BE2C (cell line): ENCODE data around the gene EPB41L3. TPM values are rescaled to one million over a fixed set of nuclear protein-coding genes. Genes with fewer than 3 reads are reported as not detected.

Source experiments
- DNase-seq: peaks from one replicate; pipeline ENCODE4 v3.0.0-alpha.2; 2020
- H3K27me3 ChIP-seq: fragments of 250-450 bp; sonication (Bioruptor Pico); 2 replicates; pipeline ENCODE4 v1.5.1; 2020; ENCODE audit warnings: mild to moderate bottlenecking
- H3K36me3 ChIP-seq: fragments of 250-450 bp; sonication (Bioruptor Pico); 2 replicates; pipeline ENCODE4 v1.5.1; 2020; ENCODE audit warnings: mild to moderate bottlenecking
- H3K4me1 ChIP-seq: fragments of 250-450 bp; sonication (Bioruptor Pico); 2 replicates; pipeline ENCODE4 v1.5.1; 2020
- H3K4me3 ChIP-seq: 2 replicates; pipeline ENCODE4 v1.5.1; 2011; ENCODE audit warnings: low read depth, low read length
- H3K9me3 ChIP-seq: fragments of 250-450 bp; sonication (Bioruptor Pico); 2 replicates; pipeline ENCODE4 v1.5.1; 2020
- CTCF ChIP-seq: IDR thresholded peaks from 2 replicates; pipeline ENCODE4 v1.5.1; 2012; ENCODE audit warnings: mild to moderate bottlenecking, low read depth, low read length
- polyA plus RNA-seq: library from polyadenylated mRNA; unstranded; fragments of >200 nt; gene quantifications from one replicate; pipeline ENCODE4 v1.2.1, GENCODE V29; 2012; ENCODE audit warnings: low read depth, missing spikeins; ENCODE audit not compliant: insufficient read length, insufficient read depth

The EPB41L3 gene
- 1.8 TPM for polyA plus RNA-seq

- Histone ChIP-seq H3K9me3 (no peaks in the 10 kb centered on the region), H3K27me3 (no peaks in the 10 kb centered on the region), H3K4me1 (no peaks in the 10 kb centered on the region), H3K36me3 (no peaks in the 10 kb centered on the region), H3K4me3 (no peak within 1 kb of the TSS)
- DNase-seq = no peak
- TF ChIP-seq CTCF = no peak
Measured at GRCh38 chr18:5543773-5544389, at the start of gene EPB41L3. TSS of gene EPB41L3 (minus strand) at chr18:5543997. CDS start at chr18:5489183, 54,814 bp downstream.

GRCh38 chr18:5588529-5588928 lies 44.7 kb upstream of the EPB41L3 start:
- Histone ChIP-seq H3K9me3 (no peaks in the 10 kb centered on the region), H3K36me3 (no peaks in the 10 kb centered on the region), H3K27me3 (no peaks in the 10 kb centered on the region), H3K4me3 (no peak overlapping the region), H3K4me1 (no peaks in the 10 kb centered on the region)
- no peak for DNase-seq
- TF ChIP-seq CTCF = no peak

- H3K4me1 ChIP-seq = no peaks in the 10 kb centered on the region
- no peaks in the 10 kb centered on the region for H3K36me3 ChIP-seq
- TF ChIP-seq CTCF = no peak
- H3K4me3 ChIP-seq = no peak overlapping the region
- H3K27me3 ChIP-seq = no peaks in the 10 kb centered on the region
- DNase-seq = no peak
- H3K9me3 ChIP-seq = no peaks in the 10 kb centered on the region
Measured at GRCh38 chr18:5585653-5586052, 41.9 kb upstream of the EPB41L3 start.

GRCh38 chr18:5584746-5585417 lies 41.1 kb upstream of the EPB41L3 start:
- DNase-seq = no peak
- Histone ChIP-seq H3K4me3 (no peak overlapping the region), H3K27me3 (no peaks in the 10 kb centered on the region), H3K36me3 (no peaks in the 10 kb centered on the region), H3K4me1 (no peaks in the 10 kb centered on the region), H3K9me3 (no peaks in the 10 kb centered on the region)
- no peak for TF ChIP-seq CTCF

GRCh38 chr18:5582849-5583681 lies 39.3 kb upstream of the EPB41L3 start:
- DNase-seq = no peak
- no peak overlapping the region for H3K4me3 ChIP-seq
- no peak for TF ChIP-seq CTCF
- no peaks in the 10 kb centered on the region for H3K27me3 ChIP-seq
- H3K4me1 ChIP-seq = no peaks in the 10 kb centered on the region
- H3K9me3 ChIP-seq = no peaks in the 10 kb centered on the region
- no peaks in the 10 kb centered on the region for H3K36me3 ChIP-seq
